HepG2 (cell line): ENCODE measurements around the gene PAIP2. TPM values are rescaled to one million over a fixed set of nuclear protein-coding genes. Genes with fewer than 3 reads are reported as not detected.

ENCODE experiments used
- ETS1 ChIP-seq: sonication (generic); formaldehyde crosslinking; IDR thresholded peaks from 2 replicates; pipeline ENCODE4 v1.4.0; 2020; ENCODE audit warnings: missing genetic modification reagents
- HBP1 ChIP-seq: IDR thresholded peaks from 2 replicates; pipeline ENCODE4 v1.6.1; 2016; ENCODE audit warnings: low read depth, control low read depth
- JUN ChIP-seq: sonication (generic); formaldehyde crosslinking; IDR thresholded peaks from 2 replicates; pipeline ENCODE4 v1.4.0; 2020; ENCODE audit warnings: mild to moderate bottlenecking, missing genetic modification reagents
- MAFG ChIP-seq: sonication (generic); formaldehyde crosslinking; IDR thresholded peaks from 2 replicates; pipeline ENCODE4 v1.5.1; 2020; ENCODE audit warnings: mild to moderate bottlenecking, missing genetic modification reagents
- MTF1 ChIP-seq: sonication (generic); formaldehyde crosslinking; IDR thresholded peaks from 2 replicates; pipeline ENCODE4 v1.5.0; 2020; ENCODE audit warnings: missing genetic modification reagents
- MZF1 ChIP-seq: sonication (generic); formaldehyde crosslinking; IDR thresholded peaks from 2 replicates; pipeline ENCODE4 v1.8.1; 2023; ENCODE audit warnings: mild to moderate bottlenecking, missing genetic modification reagents, borderline replicate concordance
- NAIF1 ChIP-seq: sonication (generic); formaldehyde crosslinking; IDR thresholded peaks from 2 replicates; pipeline ENCODE4 v1.5.0; 2020; ENCODE audit warnings: mild to moderate bottlenecking, missing genetic modification reagents, borderline replicate concordance
- REL ChIP-seq: sonication (generic); formaldehyde crosslinking; conservative IDR thresholded peaks from 2 replicates; pipeline ENCODE4 v1.8.0; 2022; ENCODE audit warnings: mild to moderate bottlenecking, missing genetic modification reagents, moderate library complexity
- RXRA ChIP-seq: sonication (generic); formaldehyde crosslinking; IDR thresholded peaks from 2 replicates; pipeline ENCODE4 v1.5.1; 2020; ENCODE audit warnings: missing genetic modification reagents
- SRSF9 ChIP-seq: fragments of 200-400 bp; formaldehyde crosslinking; IDR thresholded peaks from 2 replicates; pipeline ENCODE4 v1.6.1; 2018; ENCODE audit warnings: borderline replicate concordance, mild to moderate bottlenecking, low read depth, low read length; ENCODE audit not compliant: insufficient read depth, poor library complexity, severe bottlenecking
- TOE1 ChIP-seq: sonication (generic); formaldehyde crosslinking; IDR thresholded peaks from 2 replicates; pipeline ENCODE4 v1.4.0; 2020; ENCODE audit warnings: mild to moderate bottlenecking, missing genetic modification reagents
- TOPORS ChIP-seq: sonication (generic); formaldehyde crosslinking; IDR thresholded peaks from 2 replicates; pipeline ENCODE4 v1.8.0; 2023; ENCODE audit warnings: mild to moderate bottlenecking, missing genetic modification reagents
- ZMYM3 ChIP-seq: sonication (generic); formaldehyde crosslinking; IDR thresholded peaks from 2 replicates; pipeline ENCODE4 v1.5.1; 2020; ENCODE audit warnings: mild to moderate bottlenecking, missing genetic modification reagents
- ZNF234 ChIP-seq: sonication (generic); formaldehyde crosslinking; conservative IDR thresholded peaks from 2 replicates; pipeline ENCODE4 v1.5.1; 2020; ENCODE audit warnings: mild to moderate bottlenecking, missing genetic modification reagents
- ZNF382 ChIP-seq: sonication (generic); formaldehyde crosslinking; IDR thresholded peaks from 2 replicates; pipeline ENCODE4 v1.5.0; 2020; ENCODE audit warnings: missing genetic modification reagents, mild to moderate bottlenecking, borderline replicate concordance
- ZNF530 ChIP-seq: sonication (generic); formaldehyde crosslinking; IDR thresholded peaks from 2 replicates; pipeline ENCODE4 v1.5.0; 2020; ENCODE audit warnings: low read depth, mild to moderate bottlenecking, missing genetic modification reagents
- ZNF549 ChIP-seq: sonication (generic); formaldehyde crosslinking; IDR thresholded peaks from 2 replicates; pipeline ENCODE4 v1.5.0; 2020; ENCODE audit warnings: missing genetic modification reagents
- ZNF563 ChIP-seq: sonication (generic); formaldehyde crosslinking; IDR thresholded peaks from 2 replicates; pipeline ENCODE4 v1.8.0; 2022; ENCODE audit warnings: mild to moderate bottlenecking, moderate library complexity, missing genetic modification reagents
- ZNF609 ChIP-seq: sonication (generic); formaldehyde crosslinking; IDR thresholded peaks from 2 replicates; pipeline ENCODE4 v1.4.0; 2020; ENCODE audit warnings: mild to moderate bottlenecking, missing genetic modification reagents, borderline replicate concordance
- ZNF740 ChIP-seq: sonication (generic); formaldehyde crosslinking; IDR thresholded peaks from 2 replicates; pipeline ENCODE4 v1.4.0; 2020; ENCODE audit warnings: missing genetic modification reagents
- ZNF749 ChIP-seq: sonication (generic); formaldehyde crosslinking; IDR thresholded peaks from 2 replicates; pipeline ENCODE4 v1.8.0; 2022; ENCODE audit warnings: mild to moderate bottlenecking, missing genetic modification reagents, moderate library complexity, borderline replicate concordance
- ZNF772 ChIP-seq: sonication (generic); formaldehyde crosslinking; IDR thresholded peaks from 2 replicates; pipeline ENCODE4 v1.5.0; 2020; ENCODE audit warnings: mild to moderate bottlenecking, missing genetic modification reagents
- ZNF879 ChIP-seq: sonication (generic); formaldehyde crosslinking; IDR thresholded peaks from 2 replicates; pipeline ENCODE4 v1.8.1; 2023; ENCODE audit warnings: missing genetic modification reagents
- polyA plus RNA-seq, 8 experiments: library from polyadenylated mRNA; depleted of rRNA in 3 of 8; stranded (reverse) in 7 of 8; unstranded in 1 of 8; fragments of >200 nt; fragmentation: Illumina TruSeq in 4 of 8; extraction: Trizol in 4 of 8; gene quantifications; 2 replicates each; pipeline versions ENCODE4 v1.2.1 to v1.2.3, GENCODE V29; 2011 to 2016; ENCODE audit warnings: low read depth in 4 of 8, missing spikeins in 1 of 8, mixed read lengths in 1 of 8; ENCODE audit not compliant: insufficient read depth in 1 of 8
- total RNA-seq, 5 experiments: library from RNA; depleted of rRNA; stranded (reverse); fragments of >200 nt; fragmentation: Illumina TruSeq; extraction: Trizol; gene quantifications; 2 replicates each; pipeline ENCODE4 v1.2.3, GENCODE V29; 2016; ENCODE audit warnings: low read depth in 1 of 5

Gene PAIP2
- total and polyA plus RNA-seq, 2 of the 13 experiments (the other 11 are each of a cell fraction or from before 2014, with no cell fraction given), result 61.5 to 76.3 TPM

GRCh38 chr5:139403787-139404483, 62.3 kb downstream of the PAIP2 start, which contains the start of gene SPATA24 (continued):
- TF ChIP-seq ZNF609 (CRISPR knock-in tag) (no peak), ZNF234 (CRISPR knock-in tag) (no peak), ZNF530 (no peak), ZNF549 (CRISPR knock-in tag) (no peak), SRSF9 (no peak), ZMYM3 (peak; percentile 54; the same call in 1 of the 2 replicates), HBP1 (CRISPR knock-in tag) (peak; percentile 62), MAFG (no peak), MZF1 (CRISPR knock-in tag) (0 out of 2 replicates have a peak, but pooled peaks have one; percentile 89), ZNF563 (CRISPR knock-in tag) (no peak), ZNF740 (no peak), NAIF1 (CRISPR knock-in tag) (no peak), MTF1 (CRISPR knock-in tag) (no peak), ZNF749 (CRISPR knock-in tag) (no peak), TOE1 (no peak), ETS1 (CRISPR knock-in tag) (no peak), TOPORS (no peak), REL (CRISPR knock-in tag) (no peak), RXRA (CRISPR knock-in tag) (no peak; the same call in 1 of the 2 replicates), ZNF772 (0 out of 2 replicates have a peak, but pooled peaks have one; percentile 33), ZNF382 (no peak), JUN (CRISPR knock-in tag) (no peak), ZNF879 (CRISPR knock-in tag) (no peak)
